ENCODE data around the gene HOXD11.

HOXD11 gene

DNA sequence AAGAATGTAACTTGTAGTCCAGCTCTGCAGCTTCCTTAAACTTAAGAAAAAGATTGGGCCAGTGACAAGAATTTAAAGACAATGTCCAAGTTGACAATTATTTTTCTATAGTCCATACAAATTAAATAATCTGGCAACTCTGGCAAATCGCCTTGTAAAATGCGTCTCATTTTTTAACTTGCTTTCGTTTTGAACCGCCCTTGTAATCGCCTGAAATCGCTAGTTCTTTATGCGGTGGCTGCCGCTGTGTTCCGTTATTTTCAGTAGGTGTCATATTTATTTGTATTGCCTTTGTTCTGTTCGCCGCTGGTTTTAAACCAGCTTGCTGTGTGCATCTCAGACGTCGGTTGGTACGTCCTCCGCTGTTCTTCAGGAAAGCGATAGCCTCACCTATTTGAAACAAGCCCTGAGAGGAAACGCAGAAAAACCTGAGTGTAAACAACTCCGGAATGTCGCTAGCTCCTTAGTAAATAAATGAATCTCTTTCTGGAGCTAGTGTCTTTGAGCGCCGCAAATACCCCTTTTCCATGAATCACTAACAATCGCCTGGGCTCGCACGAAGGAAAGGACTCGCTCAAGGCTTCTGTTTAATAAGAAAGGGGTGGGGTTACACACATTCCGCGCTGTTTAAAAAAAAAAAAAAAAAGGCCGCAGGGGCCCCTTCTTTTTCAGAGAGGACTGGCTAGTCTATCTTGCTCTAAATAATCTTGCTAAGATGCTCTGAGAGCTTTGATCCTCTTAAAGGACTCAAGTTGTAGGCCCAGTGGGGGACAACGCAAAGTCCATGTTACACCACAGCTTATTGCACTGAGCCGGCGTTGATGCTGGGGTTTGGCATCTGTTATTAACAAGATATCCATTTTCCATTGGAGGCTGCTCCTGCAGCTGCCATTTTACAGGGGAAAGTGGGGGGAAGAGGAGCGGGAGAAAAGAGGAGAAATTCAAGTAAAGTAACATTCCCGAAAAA is 25.4 kb downstream of the HOXD11 start:
- peak; percentile 53 for DNase-seq (ENCODE audit: low spot score)

DNA sequence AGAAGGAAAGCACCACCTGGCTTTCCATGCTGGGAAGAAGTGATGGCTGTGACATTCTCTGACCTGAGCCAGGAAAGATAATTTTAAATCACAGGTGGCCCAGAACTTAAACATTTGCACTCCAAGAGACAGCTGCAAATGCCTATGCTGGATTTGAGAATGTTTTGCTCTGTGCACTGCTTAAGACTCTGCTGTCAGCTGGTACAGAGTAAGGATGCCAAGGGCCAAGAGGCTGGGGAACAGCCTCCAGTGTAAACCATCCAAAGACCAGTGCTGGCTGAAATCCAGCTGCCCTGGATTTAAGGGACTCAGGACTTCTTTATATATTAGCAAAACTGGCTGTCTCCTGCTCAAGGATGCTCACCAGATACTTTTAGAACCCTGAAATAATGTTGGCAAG is 26.3 kb downstream of the HOXD11 start:
- DNase-seq (ENCODE audit: low spot score): no peak

GRCh38 chr2:176134035-176134434 is 27.0 kb downstream of the HOXD11 start:
- no peak for DNase-seq (ENCODE audit: low spot score)

GRCh38 chr2:176135035-176135440 is 28.0 kb downstream of the HOXD11 start:
- DNase-seq (ENCODE audit: low spot score): no peak

DNA sequence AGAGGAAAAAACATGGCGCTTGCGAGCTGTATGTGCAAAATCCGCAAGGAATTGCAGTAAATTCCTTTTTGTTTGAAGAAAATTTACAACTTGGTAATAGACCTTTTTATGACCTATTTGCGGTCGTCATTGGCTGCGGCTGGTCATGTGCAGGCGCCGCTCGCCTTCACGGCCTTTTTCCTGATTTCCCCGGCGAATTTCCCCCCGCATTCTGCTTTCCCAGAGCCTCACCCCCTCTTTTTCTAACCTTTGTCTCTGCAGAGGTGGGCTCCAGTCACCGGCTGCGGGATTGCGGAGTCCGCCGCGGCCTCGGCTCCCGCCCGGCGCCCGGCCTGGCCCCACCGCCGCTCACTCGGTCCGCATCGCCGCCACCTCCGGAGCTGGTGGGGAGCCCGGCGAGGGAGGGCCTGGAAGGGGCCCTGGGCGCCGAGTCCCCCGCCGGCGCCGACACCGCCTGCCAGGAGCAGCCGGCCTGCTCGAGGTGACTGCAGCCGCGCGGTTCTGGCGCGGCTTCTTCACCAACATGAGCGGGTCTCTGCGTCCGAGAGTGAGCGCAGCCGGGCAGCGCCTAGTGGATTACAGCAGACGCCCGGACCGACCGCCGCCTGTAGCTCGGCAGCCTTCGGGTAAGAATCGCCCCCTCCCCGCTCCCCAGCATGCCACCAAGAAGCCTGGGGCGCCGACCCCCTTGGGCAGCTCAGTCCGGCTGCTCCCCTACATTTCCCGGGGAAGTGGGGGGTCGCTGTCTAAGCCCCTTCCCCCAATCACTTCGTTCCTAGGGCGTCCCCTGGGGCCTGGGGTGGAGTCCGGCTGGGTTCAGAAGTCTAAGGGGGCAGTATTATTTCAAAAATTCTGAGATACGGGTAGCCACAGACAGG is 29.5 kb downstream of the HOXD11 start:
- DNase-seq (ENCODE audit: low spot score): peak; percentile 64

DNA sequence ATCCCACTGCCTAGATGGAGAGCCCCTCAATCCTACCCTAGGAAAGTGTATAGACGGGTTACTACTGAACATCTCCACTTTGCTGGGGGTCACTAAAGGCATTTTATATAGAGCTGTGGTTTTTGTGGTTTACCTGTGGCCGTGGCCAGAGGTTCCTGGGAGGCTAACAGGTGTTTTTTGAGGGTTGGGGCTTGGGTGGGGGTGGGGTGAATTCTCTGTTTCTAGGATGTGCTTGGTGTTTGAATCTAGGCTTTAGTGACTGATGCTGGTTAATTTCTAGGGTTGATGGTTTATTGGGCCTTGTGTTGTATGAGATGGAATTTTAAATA is 30.1 kb downstream of the HOXD11 start:
- DNase-seq (ENCODE audit: low spot score): no peak

GRCh38 chr2:176137906-176138305 is 30.8 kb downstream of the HOXD11 start:
- peak; percentile 44 for DNase-seq (ENCODE audit: low spot score)

DNA sequence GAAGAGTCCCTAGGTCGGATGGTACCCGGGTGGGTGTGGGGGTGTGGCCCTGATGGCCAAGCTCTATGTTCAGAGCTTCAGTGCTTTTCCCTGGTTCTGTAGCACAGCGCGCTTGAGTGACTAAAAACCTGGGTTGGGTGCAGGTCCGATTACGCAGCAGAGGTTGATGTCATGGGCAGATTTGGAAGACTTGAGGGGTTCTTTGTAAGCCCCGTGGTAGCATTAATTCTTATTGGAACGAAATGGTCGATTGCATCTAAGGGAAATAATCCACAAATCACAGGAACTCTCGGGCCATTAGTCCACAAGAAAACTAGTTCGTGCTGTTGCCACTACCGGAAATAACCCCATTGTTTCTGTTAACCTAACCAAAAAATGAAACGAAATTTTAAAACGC is 31.4 kb downstream of the HOXD11 start:
- DNase-seq (ENCODE audit: low spot score): peak; percentile 39

- DNase-seq (ENCODE audit: low spot score): peak; percentile 66
Observed at GRCh38 chr2:176138923-176139660, 32.0 kb downstream of the HOXD11 start.

DNA sequence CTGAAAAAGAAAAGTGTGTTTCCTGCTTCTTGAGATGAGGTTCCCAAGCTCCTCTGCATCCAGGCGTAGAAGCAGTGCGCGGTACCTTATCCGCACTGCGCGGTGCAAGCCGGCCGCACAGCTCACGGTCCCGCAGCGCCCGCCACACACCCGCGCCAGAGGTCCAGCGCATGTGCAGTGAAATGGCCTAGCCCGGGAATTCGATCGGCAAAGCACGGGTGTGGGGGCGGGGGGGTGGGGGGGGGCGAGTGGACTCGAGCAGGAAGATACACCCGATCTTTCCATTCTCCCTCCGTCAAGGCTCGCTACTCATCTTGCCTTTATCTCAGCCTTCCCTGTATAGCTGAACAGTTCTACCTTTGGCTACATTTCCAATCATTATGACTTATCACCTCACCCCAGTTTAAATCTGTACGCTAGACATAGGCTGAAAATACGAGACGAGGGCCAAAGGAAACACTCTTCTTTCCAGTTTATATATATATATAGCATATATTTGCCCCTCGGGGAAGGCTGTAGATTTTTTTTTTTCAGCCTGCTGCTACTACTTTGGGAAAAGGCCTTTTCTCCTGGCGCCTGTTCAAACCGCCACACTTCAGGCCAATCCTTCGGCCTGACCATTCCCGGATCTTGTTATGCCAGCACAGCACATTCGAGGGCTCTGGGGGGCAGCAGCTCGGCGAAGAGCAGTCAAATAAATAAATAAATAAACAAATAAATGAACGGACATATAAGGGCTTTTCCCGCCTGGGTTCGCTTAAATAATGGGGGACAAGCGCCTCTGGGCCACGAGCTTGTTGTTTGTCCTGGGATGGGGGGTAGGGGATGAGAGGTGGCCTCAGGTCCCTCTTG is 32.8 kb downstream of the HOXD11 start:
- peak; percentile 74 for DNase-seq (ENCODE audit: low spot score)

- DNase-seq (ENCODE audit: low spot score): peak; percentile 95
Observed at GRCh38 chr2:176140513-176141317, 33.6 kb downstream of the HOXD11 start.

GRCh38 chr2:176142281-176142680 is 35.2 kb downstream of the HOXD11 start:
- DNase-seq (ENCODE audit: low spot score): no peak

- DNase-seq (ENCODE audit: low spot score): no peak
Observed at GRCh38 chr2:176145085-176145969, 38.2 kb downstream of the HOXD11 start.

DNA sequence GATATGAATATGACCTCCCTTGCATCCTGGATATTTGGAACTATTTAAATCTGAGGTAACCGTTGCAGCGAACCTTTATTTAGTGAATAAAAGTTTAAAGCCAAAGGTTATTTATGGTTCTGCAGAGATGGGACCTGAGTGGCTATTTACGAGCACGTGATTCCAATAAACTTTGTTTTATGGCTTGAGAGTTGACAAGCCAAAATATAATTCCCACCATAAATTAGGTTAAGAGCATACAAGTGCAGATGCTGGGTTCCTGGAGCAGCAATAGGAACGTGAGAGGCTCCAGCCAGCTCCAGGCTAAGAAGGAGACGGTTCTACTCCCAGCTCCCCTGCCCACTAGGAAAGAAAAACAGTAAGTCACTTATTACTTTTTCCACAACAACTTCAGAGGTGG is 39.0 kb downstream of the HOXD11 start:
- DNase-seq (ENCODE audit: low spot score): no peak

DNA sequence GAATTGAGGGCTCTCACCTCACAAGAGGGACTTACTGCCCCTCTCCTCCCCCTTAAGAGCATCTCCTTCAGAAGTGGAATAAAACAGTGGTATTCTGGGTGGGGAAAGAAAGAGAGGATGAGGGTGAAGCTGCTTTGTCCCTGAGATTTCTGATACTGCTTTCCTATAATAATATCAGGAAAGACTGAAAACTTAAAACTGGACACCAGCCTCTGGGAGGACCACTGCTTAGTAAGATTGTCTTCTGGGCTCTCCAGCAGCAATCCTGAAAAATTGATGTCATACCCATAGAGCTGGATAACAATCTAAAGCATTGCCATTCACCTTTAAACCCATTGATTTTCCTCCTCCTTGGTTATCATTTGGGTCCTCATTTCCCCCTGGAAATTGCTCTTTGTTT is 39.6 kb downstream of the HOXD11 start:
- no peak for DNase-seq (ENCODE audit: low spot score)

- no peak for DNase-seq (ENCODE audit: low spot score)
Observed at GRCh38 chr2:176147210-176147799, 40.2 kb downstream of the HOXD11 start.

GRCh38 chr2:176147800-176148496 is 40.9 kb downstream of the HOXD11 start:
- no peak for DNase-seq (ENCODE audit: low spot score)

GRCh38 chr2:176148751-176149421 is 41.8 kb downstream of the HOXD11 start:
- DNase-seq (ENCODE audit: low spot score): no peak
